ENCODE measurements around the gene SFTA2. TPM values are rescaled to one million over a fixed set of nuclear protein-coding genes. Genes with fewer than 3 reads are reported as not detected.

SFTA2 gene
- polyA plus RNA-seq, 1 of the 3 experiments (the other 2 are of a cell fraction) = not detected

- H4K20me1 ChIP-seq (ENCODE audit: insufficient read depth) = no peaks in the 10 kb centered on the region
- no peaks in the 10 kb centered on the region for H3K36me3 ChIP-seq (replicated peaks in 1 of 2; ENCODE audit: control insufficient read depth in 1 of 2, insufficient read depth in 2 of 2, low read length in 1 of 2)
- H3F3A ChIP-seq (replicated peaks; ENCODE audit: insufficient read depth) = peaks cover 7% of the 10 kb centered on the region
- H3K9me2 ChIP-seq = no peaks in the 10 kb centered on the region
- no peaks in the 10 kb centered on the region for H3K9me3 ChIP-seq
- no peak overlapping the region for H3K4me3 ChIP-seq (ENCODE audit: low read depth in 2 of 2, low read length in 1 of 2)
- no peaks in the 10 kb centered on the region for H3K79me2 ChIP-seq (ENCODE audit: insufficient read depth)
- TF ChIP-seq POLR2AphosphoS5 (IDR thresholded peaks at IDR 0.05; ENCODE audit: low read depth, low read length) (no peak), REST (IDR thresholded peaks at IDR 0.05; ENCODE audit: low read depth, low read length) (no peak), RFX5 (IDR thresholded peaks at IDR 0.05; ENCODE audit: low read length) (no peak), TCF12 (IDR thresholded peaks at IDR 0.05) (peak; percentile 66; the same call in 1 of the 2 replicates), PBX3 (IDR thresholded peaks at IDR 0.05) (peak; percentile 50), MAX (IDR thresholded peaks at IDR 0.05; ENCODE audit: low read depth) (no peak), RCOR1 (IDR thresholded peaks at IDR 0.05; ENCODE audit: low read length) (no peak), RAD21 (IDR thresholded peaks at IDR 0.05; ENCODE audit: low read length) (no peak)
- peaks cover 0 to 2% of the 10 kb centered on the region in 2 experiments; a peak in 1 of 4 replicates for H3K4me1 ChIP-seq (ENCODE audit: control insufficient read depth in 1 of 2, insufficient read depth in 2 of 2, low read depth in 1 of 2, low read length in 1 of 2)
- no peaks in the 10 kb centered on the region for H3K27me3 ChIP-seq (ENCODE audit: insufficient read depth)
- ChIA-PET CTCF (no interaction called here), POLR2A (no interaction called here)
- no peak overlapping the region for H3K4me2 ChIP-seq
- 13% methylated on average over 4 of the region's 4 CpGs for WGBS (ENCODE audit: low lambda C conversion rate)
- no peak overlapping the region for H3K9ac ChIP-seq
- no peak for DNase-seq
- H3K27ac ChIP-seq (ENCODE audit: low read depth in 2 of 2, low read length in 1 of 2) = no peak overlapping the region; a peak in 1 of 4 replicates
- no peak overlapping the region; the same call in 1 of the 2 replicates for H2AFZ ChIP-seq (ENCODE audit: low read depth)
These were observed 47.7 kb upstream of the SFTA2 start for GRCh38 chr6:30979690-30980089.

- Histone ChIP-seq H3K79me2 (ENCODE audit: insufficient read depth) (no peaks in the 10 kb centered on the region), H3K27ac (ENCODE audit: low read depth in 2 of 2, low read length in 1 of 2) (peak overlapping the region in 1 of 2 experiments; percentile 58; a peak in 1 of 4 replicates), H3K4me3 (ENCODE audit: low read depth in 2 of 2, low read length in 1 of 2) (no peak overlapping the region)
These were observed 47.2 kb upstream of the SFTA2 start for GRCh38 chr6:30979141-30979540.

More at GRCh38 chr6:30979141-30979540, 47.2 kb upstream of the SFTA2 start:
- Histone ChIP-seq H3K36me3 (replicated peaks in 1 of 2; ENCODE audit: control insufficient read depth in 1 of 2, insufficient read depth in 2 of 2, low read length in 1 of 2) (no peaks in the 10 kb centered on the region), H3F3A (replicated peaks; ENCODE audit: insufficient read depth) (peaks cover 7% of the 10 kb centered on the region), H3K9me3 (no peaks in the 10 kb centered on the region), H3K27me3 (ENCODE audit: insufficient read depth) (no peaks in the 10 kb centered on the region), H3K4me1 (ENCODE audit: control insufficient read depth in 1 of 2, insufficient read depth in 2 of 2, low read depth in 1 of 2, low read length in 1 of 2) (peaks cover 0 to 2% of the 10 kb centered on the region in 2 experiments; a peak in 1 of 4 replicates), H3K9me2 (no peaks in the 10 kb centered on the region), H3K4me2 (no peak overlapping the region), H4K20me1 (ENCODE audit: insufficient read depth) (no peaks in the 10 kb centered on the region), H2AFZ (ENCODE audit: low read depth) (no peak overlapping the region), H3K9ac (no peak overlapping the region)
- ChIA-PET CTCF (no interaction called here), POLR2A (no interaction called here)
- 53% methylated on average over 1 of the region's 1 CpG for WGBS (ENCODE audit: low lambda C conversion rate)
- no peak for TF ChIP-seq EZH2phosphoT487 (IDR thresholded peaks at IDR 0.05; ENCODE audit: borderline replicate concordance, low read depth)
- no peak for TF ChIP-seq MAX (IDR thresholded peaks at IDR 0.05; ENCODE audit: low read depth)
- TF ChIP-seq NFIC (IDR thresholded peaks at IDR 0.05; ENCODE audit: borderline replicate concordance) = no peak
- no peak for TF ChIP-seq SIN3A (IDR thresholded peaks at IDR 0.05; ENCODE audit: borderline replicate concordance, low read depth, low read length)
- no peak for TF ChIP-seq PBX3 (IDR thresholded peaks at IDR 0.05)
- TF ChIP-seq YY1 (IDR thresholded peaks at IDR 0.05; ENCODE audit: low read depth) = no peak
- TF ChIP-seq GABPA (IDR thresholded peaks at IDR 0.05; ENCODE audit: low read depth) = no peak
- no peak for TF ChIP-seq RXRA (IDR thresholded peaks at IDR 0.05; ENCODE audit: borderline replicate concordance, low read depth)
- no peak for TF ChIP-seq TCF12 (IDR thresholded peaks at IDR 0.05)
- no peak for TF ChIP-seq REST (IDR thresholded peaks at IDR 0.05; ENCODE audit: low read depth, low read length)
- DNase-seq = no peak
